ENCODE measurements around the gene A1BG.
A peak's percentile ranks its signal among the peaks of the same experiment; 100 is the strongest.

The A1BG gene

GRCh38 chr19:58305932-58306323, 47.4 kb downstream of the A1BG start:
- DNase-seq (ENCODE audit: insufficient read length, low spot score) (no peak), FAIRE-seq (no peak)
- TF ChIP-seq POU2F2 (IDR thresholded peaks at IDR 0.05; ENCODE audit: low read depth, low read length) (no peak), PAX5 (IDR thresholded peaks at IDR 0.05; ENCODE audit: insufficient read depth, low read length, severe bottlenecking) (no peak), POLR2A (IDR thresholded peaks at IDR 0.05; ENCODE audit: low read depth, low read length) (no peak), SPI1 (IDR thresholded peaks at IDR 0.05; ENCODE audit: low read depth, low read length) (no peak), TAF1 (IDR thresholded peaks at IDR 0.05; ENCODE audit: low read depth, low read length) (no peak), POLR2AphosphoS5 (IDR thresholded peaks at IDR 0.05; ENCODE audit: low read depth, low read length) (no peak)

GRCh38 chr19:58305065-58305931, 48.0 kb downstream of the A1BG start, which contains the start of gene ERVK3-1:
TSS of gene ERVK3-1 (plus strand) at chr19:58305377. CDS start at chr19:58312169, 6,792 bp downstream.
- peak; percentile 99 for FAIRE-seq
- DNase-seq (ENCODE audit: insufficient read length, low spot score), result peak; percentile 95
- TF ChIP-seq POLR2A (IDR thresholded peaks at IDR 0.05; ENCODE audit: low read depth, low read length) (peak; percentile 98), POU2F2 (IDR thresholded peaks at IDR 0.05; ENCODE audit: low read depth, low read length) (peak; percentile 86; the same call in 1 of the 2 replicates), SPI1 (IDR thresholded peaks at IDR 0.05; ENCODE audit: low read depth, low read length) (peak; percentile 72), PAX5 (IDR thresholded peaks at IDR 0.05; ENCODE audit: insufficient read depth, low read length, severe bottlenecking) (peak; percentile 25), POLR2AphosphoS5 (IDR thresholded peaks at IDR 0.05; ENCODE audit: low read depth, low read length) (peak; percentile 97), TAF1 (IDR thresholded peaks at IDR 0.05; ENCODE audit: low read depth, low read length) (peak; percentile 97)

GRCh38 chr19:58304748-58305064, 48.6 kb downstream of the A1BG start:
- no peak for FAIRE-seq
- no peak for TF ChIP-seq PAX5 (IDR thresholded peaks at IDR 0.05; ENCODE audit: insufficient read depth, low read length, severe bottlenecking)
- no peak for TF ChIP-seq TAF1 (IDR thresholded peaks at IDR 0.05; ENCODE audit: low read depth, low read length)
- no peak for TF ChIP-seq SPI1 (IDR thresholded peaks at IDR 0.05; ENCODE audit: low read depth, low read length)
- TF ChIP-seq POLR2A (IDR thresholded peaks at IDR 0.05; ENCODE audit: low read depth, low read length), result no peak
- no peak for TF ChIP-seq POLR2AphosphoS5 (IDR thresholded peaks at IDR 0.05; ENCODE audit: low read depth, low read length)
- no peak for TF ChIP-seq POU2F2 (IDR thresholded peaks at IDR 0.05; ENCODE audit: low read depth, low read length)
- no peak for DNase-seq (ENCODE audit: insufficient read length, low spot score)

DNA sequence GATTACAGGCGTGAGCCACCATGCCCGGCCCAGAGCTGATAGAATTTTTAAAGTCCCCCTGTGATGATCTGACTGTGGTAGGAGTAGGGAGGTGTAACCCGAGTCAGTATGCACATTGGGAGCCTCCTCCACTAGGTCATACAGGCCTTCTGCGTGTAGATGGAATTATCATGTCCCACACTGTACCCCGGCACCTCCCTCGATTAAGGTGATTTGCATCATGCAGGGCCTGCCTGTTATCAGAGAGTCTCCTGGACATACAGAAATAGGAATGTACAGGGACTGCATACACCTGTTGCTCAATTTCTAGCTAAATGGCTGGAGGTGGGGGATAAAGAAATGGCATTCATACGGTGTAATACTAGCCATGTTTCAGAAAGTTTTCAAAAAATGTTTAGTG, 49.0 kb downstream of the A1BG start:
- DNase-seq (ENCODE audit: insufficient read length, low spot score) (no peak), FAIRE-seq (no peak)
- TF ChIP-seq SPI1 (IDR thresholded peaks at IDR 0.05; ENCODE audit: low read depth, low read length) (no peak), POLR2AphosphoS5 (IDR thresholded peaks at IDR 0.05; ENCODE audit: low read depth, low read length) (no peak), POLR2A (IDR thresholded peaks at IDR 0.05; ENCODE audit: low read depth, low read length) (no peak), TAF1 (IDR thresholded peaks at IDR 0.05; ENCODE audit: low read depth, low read length) (no peak), POU2F2 (IDR thresholded peaks at IDR 0.05; ENCODE audit: low read depth, low read length) (no peak), PAX5 (IDR thresholded peaks at IDR 0.05; ENCODE audit: insufficient read depth, low read length, severe bottlenecking) (no peak)

DNA sequence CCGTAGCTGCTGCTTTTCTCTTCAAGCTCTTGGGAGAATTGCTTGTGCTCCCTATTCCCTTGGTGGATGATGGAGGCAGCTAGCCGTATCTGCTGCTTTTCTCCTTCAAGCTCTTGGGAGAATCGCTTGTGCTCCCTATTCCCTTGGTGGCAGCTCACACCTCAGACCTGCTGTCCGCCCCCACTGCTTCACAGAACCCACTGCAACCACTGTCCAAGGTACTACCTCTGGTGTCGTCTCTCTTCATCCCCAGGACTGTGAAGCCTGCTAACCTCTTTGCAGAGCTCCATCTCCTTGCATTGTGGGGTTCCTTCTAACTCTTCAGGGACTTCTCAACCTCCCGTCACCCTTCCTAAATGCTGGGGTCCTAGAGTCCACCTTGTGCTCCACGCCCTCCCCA, 52.7 kb downstream of the A1BG start:
- DNase-seq (ENCODE audit: insufficient read length, low spot score), result no peak
- no peak for FAIRE-seq
- no peak for TF ChIP-seq PAX5 (IDR thresholded peaks at IDR 0.05; ENCODE audit: insufficient read depth, low read length, severe bottlenecking)
- no peak for TF ChIP-seq POLR2AphosphoS5 (IDR thresholded peaks at IDR 0.05; ENCODE audit: low read depth, low read length)
- TF ChIP-seq TAF1 (IDR thresholded peaks at IDR 0.05; ENCODE audit: low read depth, low read length), result no peak
- TF ChIP-seq POU2F2 (IDR thresholded peaks at IDR 0.05; ENCODE audit: low read depth, low read length), result no peak
- no peak for TF ChIP-seq POLR2A (IDR thresholded peaks at IDR 0.05; ENCODE audit: low read depth, low read length)
- TF ChIP-seq SPI1 (IDR thresholded peaks at IDR 0.05; ENCODE audit: low read depth, low read length), result no peak

DNA sequence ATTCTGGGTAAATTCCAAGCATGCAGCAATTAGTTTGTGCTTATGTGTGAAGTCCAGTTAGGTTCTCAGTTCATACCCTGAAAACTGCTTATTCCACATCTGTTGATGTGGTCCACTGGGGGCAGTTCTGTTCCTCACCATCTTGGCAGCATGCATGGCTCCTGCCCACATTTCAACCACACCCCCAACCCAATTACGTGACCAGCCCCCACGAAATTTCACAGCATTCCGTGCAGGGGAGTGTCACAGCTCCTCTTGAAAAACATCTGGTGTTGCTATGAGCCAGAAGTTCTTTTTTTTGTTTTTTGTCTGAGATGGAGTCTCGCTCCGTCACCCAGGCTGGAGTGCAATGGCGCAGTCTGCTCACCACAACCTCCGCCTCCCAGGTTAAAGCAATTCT, 57.2 kb downstream of the A1BG start:
- TF ChIP-seq PAX5 (IDR thresholded peaks at IDR 0.05; ENCODE audit: insufficient read depth, low read length, severe bottlenecking) (no peak), POU2F2 (IDR thresholded peaks at IDR 0.05; ENCODE audit: low read depth, low read length) (no peak), POLR2AphosphoS5 (IDR thresholded peaks at IDR 0.05; ENCODE audit: low read depth, low read length) (no peak)
- DNase-seq (ENCODE audit: insufficient read length, low spot score), result no peak
- FAIRE-seq, result no peak
